Measurements from ENCODE around the gene TTN. TPM values are rescaled to one million over a fixed set of nuclear protein-coding genes. Genes with fewer than 3 reads are reported as not detected.

TTN gene
- total and polyA plus RNA-seq, 10 of the 15 experiments (the other 5 are each of a cell fraction or from before 2014, with no cell fraction given) = 0.15 to 9.0 (median 1.8) TPM

GRCh38 chr2:178508646-178509045, 298.6 kb downstream of the TTN start:
- in situ Hi-C loops (cut with MboI) = no loop called here

More at GRCh38 chr2:178508646-178509045, 298.6 kb downstream of the TTN start:
- WGBS (ENCODE audit: insufficient coverage, insufficient replicate concordance, low lambda C conversion rate, missing lambda C conversion rate) = 100% methylated on average over 2 of the region's 2 CpGs
- H3K27me3 ChIP-seq (replicated peaks in 1 of 2; ENCODE audit: control insufficient read depth in 2 of 2, insufficient read depth in 2 of 2, low read length in 1 of 2) = no peaks in the 10 kb centered on the region
- TF ChIP-seq SMARCA5 (IDR thresholded peaks at IDR 0.05) = no peak
- no peak for TF ChIP-seq PKNOX1 (IDR thresholded peaks at IDR 0.05)
- no peak for TF ChIP-seq GATAD2B (conservative IDR thresholded peaks at IDR 0.05; ENCODE audit: low read depth)
- no peak for TF ChIP-seq NKRF (conservative IDR thresholded peaks at IDR 0.05)
- TF ChIP-seq MXI1 (IDR thresholded peaks at IDR 0.05; ENCODE audit: low read depth, low read length) = no peak
- TF ChIP-seq PML (IDR thresholded peaks at IDR 0.05; ENCODE audit: low read length) = no peak
- TF ChIP-seq NR2C2 (IDR thresholded peaks at IDR 0.05; ENCODE audit: borderline replicate concordance, control insufficient read depth, insufficient read length, low read depth) = no peak
- no peak for TF ChIP-seq ZBTB11 (CRISPR knock-in tag; IDR thresholded peaks at IDR 0.05)
- TF ChIP-seq ZNF384 (IDR thresholded peaks at IDR 0.05; ENCODE audit: borderline replicate concordance, low read depth, low read length) = no peak
- TF ChIP-seq EZH2 (IDR thresholded peaks at IDR 0.05; ENCODE audit: borderline replicate concordance, control insufficient read depth, low read depth, low read length) = no peak
- no peak for TF ChIP-seq NBN (IDR thresholded peaks at IDR 0.05)
- no peak for TF ChIP-seq USF2 (IDR thresholded peaks at IDR 0.05; ENCODE audit: borderline replicate concordance, low read depth, low read length)
- no peaks in the 10 kb centered on the region for H3K4me1 ChIP-seq (ENCODE audit: control insufficient read depth, insufficient read depth, low read length)
- no peak for DNase-seq (ENCODE audit: low read depth, low spot score)
- no peak overlapping the region for H3K4me3 ChIP-seq
- BruUV-seq (replicated peaks) = no TSS peak
- H3K36me3 ChIP-seq (ENCODE audit: control insufficient read depth in 2 of 2, insufficient read depth in 2 of 2, low read length in 1 of 2) = no peaks in the 10 kb centered on the region; a peak in 1 of 4 replicates
- no peak overlapping the region for H3K9ac ChIP-seq (ENCODE audit: control insufficient read depth, insufficient read depth, low read length)
- ChIA-PET POLR2A (interaction anchor here (0.6 kb wide), 1 partner anchor 22 kb away, joined by 3 read pairs; no protein-coding TSS in a partner anchor), RAD21 (ENCODE audit: unreplicated experiment) (no interaction called here), SMC1A (ENCODE audit: uncharacterized antibody, unreplicated experiment) (interaction anchor here (1.5 to 3.1 kb wide), 4 partner anchors 8 to 51 kb away, joined by 3 to 16 read pairs (median 7); no protein-coding TSS in a partner anchor), CTCF (no interaction called here)
- H3K79me2 ChIP-seq (ENCODE audit: control insufficient read depth, insufficient read depth, low read length) = no peaks in the 10 kb centered on the region
- no peak for ATAC-seq
- intact Hi-C loops (cut with micrococcal nuclease; ENCODE audit: unreplicated experiment) = no loop called here
- no peaks in the 10 kb centered on the region for H3K9me3 ChIP-seq (replicated peaks; ENCODE audit: control insufficient read depth, insufficient read depth, low read length)
- no peak for FAIRE-seq
- no peak overlapping the region for H2AFZ ChIP-seq (ENCODE audit: control insufficient read depth, low read depth, low read length)
- H3K27ac ChIP-seq (ENCODE audit: control insufficient read depth, insufficient read depth) = no peak overlapping the region
- no peak overlapping the region for H3K4me2 ChIP-seq (ENCODE audit: control insufficient read depth, insufficient read depth)
- no peaks in the 10 kb centered on the region for H4K20me1 ChIP-seq (ENCODE audit: control insufficient read depth, insufficient read depth)

All from GM12878 (cell line).